RPMI7951 (cell line): Measurements from ENCODE around the gene SPIRE1. TPM values are rescaled to one million over a fixed set of nuclear protein-coding genes. Genes with fewer than 3 reads are reported as not detected.
"Not testable (repeated sequence)": the region's sequence is repeated elsewhere in the genome, so short reads cannot be mapped to it uniquely, and the experiment has no call there.

Experiments used
- DNase-seq: peaks from one replicate; pipeline ENCODE4 v3.0.0-alpha.2; 2012; ENCODE audit warnings: low read depth
- total RNA-seq: library from RNA; depleted of rRNA; stranded (reverse); fragments of >200 nt; shearing (Covaris generic); gene quantifications from 2 replicates; pipeline ENCODE4 v1.2.3, GENCODE V29; 2014

Gene SPIRE1
- total RNA-seq, 1 experiment from 2014 or later: 15.7 TPM

GRCh38 chr18:12645751-12646203, 12.1 kb downstream of the SPIRE1 start:
- peak; percentile 61 for DNase-seq

- DNase-seq: no peak
Measured at GRCh38 chr18:12645254-12645653, 12.7 kb downstream of the SPIRE1 start.

- DNase-seq: not testable (repeated sequence)
Measured at GRCh38 chr18:12643756-12644155, 14.2 kb downstream of the SPIRE1 start.

GRCh38 chr18:12640881-12641200, 17.1 kb downstream of the SPIRE1 start:
- DNase-seq: no peak

GRCh38 chr18:12639990-12640880, 17.7 kb downstream of the SPIRE1 start:
- peak; percentile 73 for DNase-seq

- DNase-seq: no peak
Measured at GRCh38 chr18:12638644-12639124, 19.2 kb downstream of the SPIRE1 start.

GRCh38 chr18:12637901-12638643, 19.8 kb downstream of the SPIRE1 start:
- DNase-seq: peak; percentile 13

- no peak for DNase-seq
Measured at GRCh38 chr18:12637393-12637792, 20.5 kb downstream of the SPIRE1 start.

GRCh38 chr18:12631831-12632477, 26.0 kb downstream of the SPIRE1 start:
- no peak for DNase-seq

GRCh38 chr18:12630136-12630535, 27.8 kb downstream of the SPIRE1 start:
- no peak for DNase-seq

GRCh38 chr18:12628706-12629702, 28.9 kb downstream of the SPIRE1 start:
- DNase-seq: peak; percentile 49

GRCh38 chr18:12627199-12627598, 30.7 kb downstream of the SPIRE1 start:
- not testable (repeated sequence) for DNase-seq

- DNase-seq: no peak
Measured at GRCh38 chr18:12625241-12625640, 32.7 kb downstream of the SPIRE1 start.

GRCh38 chr18:12621742-12622306, 36.1 kb downstream of the SPIRE1 start:
- DNase-seq: peak; percentile 62

- no peak for DNase-seq
Measured at GRCh38 chr18:12615748-12616147, 42.2 kb downstream of the SPIRE1 start.

GRCh38 chr18:12608301-12608700, 49.6 kb downstream of the SPIRE1 start:
- DNase-seq: peak; percentile 8

GRCh38 chr18:12606592-12607315, 51.2 kb downstream of the SPIRE1 start:
- peak; percentile 47 for DNase-seq

- no peak for DNase-seq
Measured at GRCh38 chr18:12604445-12605007, 53.4 kb downstream of the SPIRE1 start.

GRCh38 chr18:12599966-12600365, 57.9 kb downstream of the SPIRE1 start:
- no peak for DNase-seq

- no peak for DNase-seq
Measured at GRCh38 chr18:12599543-12599942, 58.4 kb downstream of the SPIRE1 start.
